ENCODE data around the gene ADCY10. TPM values are rescaled to one million over a fixed set of nuclear protein-coding genes. Genes with fewer than 3 reads are reported as not detected.
A peak's percentile ranks its signal among the peaks of the same experiment; 100 is the strongest.

ADCY10 gene
- total RNA-seq, 1 donor from 2014 or later, result 0.09 TPM

- ATAC-seq, result no peak
- no peaks in the 10 kb centered on the region for H3K9me3 ChIP-seq
- intact Hi-C loops (cut with DNase I), result no loop called here
- H3K27ac ChIP-seq, result no peak overlapping the region
- TF ChIP-seq CTCF (IDR thresholded peaks at IDR 0.05), result no peak
- H3K27me3 ChIP-seq (ENCODE audit: low read depth), result no peaks in the 10 kb centered on the region
- peaks cover 38% of the 10 kb centered on the region for H3K36me3 ChIP-seq
- peaks cover 11% of the 10 kb centered on the region for H3K4me1 ChIP-seq
- H3K4me3 ChIP-seq, result no peak overlapping the region
- no peak for DNase-seq
Measured at GRCh38 chr1:167789501-167789900, 124.4 kb downstream of the ADCY10 start.

GRCh38 chr1:167786502-167786901, 127.4 kb downstream of the ADCY10 start:
- DNase-seq, result no peak
- Histone ChIP-seq H3K9me3 (no peaks in the 10 kb centered on the region), H3K27me3 (ENCODE audit: low read depth) (no peaks in the 10 kb centered on the region), H3K36me3 (peaks cover 38% of the 10 kb centered on the region), H3K4me1 (peaks cover 2% of the 10 kb centered on the region), H3K4me3 (no peak overlapping the region), H3K27ac (no peak overlapping the region)
- no peak for TF ChIP-seq CTCF (IDR thresholded peaks at IDR 0.05)
- ATAC-seq, result peak; percentile 63 to 75
- intact Hi-C loops (cut with DNase I), result no loop called here

GRCh38 chr1:167784876-167785550, 128.9 kb downstream of the ADCY10 start:
- intact Hi-C loops (cut with DNase I), result no loop called here
- Histone ChIP-seq H3K4me1 (no peaks in the 10 kb centered on the region), H3K4me3 (no peak overlapping the region), H3K27me3 (ENCODE audit: low read depth) (no peaks in the 10 kb centered on the region), H3K9me3 (no peaks in the 10 kb centered on the region), H3K27ac (no peak overlapping the region), H3K36me3 (peaks cover 33% of the 10 kb centered on the region)
- no peak for DNase-seq
- no peak for TF ChIP-seq CTCF (IDR thresholded peaks at IDR 0.05)
- ATAC-seq, result no peak

- Histone ChIP-seq H3K9me3 (no peaks in the 10 kb centered on the region), H3K27me3 (ENCODE audit: low read depth) (no peaks in the 10 kb centered on the region), H3K36me3 (peaks cover 15% of the 10 kb centered on the region), H3K4me1 (no peaks in the 10 kb centered on the region), H3K27ac (no peak overlapping the region), H3K4me3 (no peak overlapping the region)
- no peak for TF ChIP-seq CTCF (IDR thresholded peaks at IDR 0.05)
- intact Hi-C loops (cut with DNase I), result no loop called here
- DNase-seq (no peak), ATAC-seq (no peak)
Measured at GRCh38 chr1:167782946-167783345, 131.0 kb downstream of the ADCY10 start.

- ATAC-seq (no peak), DNase-seq (no peak)
- no peaks in the 10 kb centered on the region for H3K9me3 ChIP-seq
- intact Hi-C loops (cut with DNase I), result no loop called here
- peaks cover 12% of the 10 kb centered on the region for H3K36me3 ChIP-seq
- no peaks in the 10 kb centered on the region for H3K4me1 ChIP-seq
- TF ChIP-seq CTCF (IDR thresholded peaks at IDR 0.05), result no peak
- H3K27ac ChIP-seq, result no peak overlapping the region
- no peak overlapping the region for H3K4me3 ChIP-seq
- no peaks in the 10 kb centered on the region for H3K27me3 ChIP-seq (ENCODE audit: low read depth)
Measured at GRCh38 chr1:167781558-167781957, 132.4 kb downstream of the ADCY10 start.
